ENCODE results near the gene PLAC9. TPM values are rescaled to one million over a fixed set of nuclear protein-coding genes. Genes with fewer than 3 reads are reported as not detected.

PLAC9 gene
- total RNA-seq, 3 donors from 2014 or later (not counting 1 experiment from before 2014, with no cell fraction given) = not detected

DNA sequence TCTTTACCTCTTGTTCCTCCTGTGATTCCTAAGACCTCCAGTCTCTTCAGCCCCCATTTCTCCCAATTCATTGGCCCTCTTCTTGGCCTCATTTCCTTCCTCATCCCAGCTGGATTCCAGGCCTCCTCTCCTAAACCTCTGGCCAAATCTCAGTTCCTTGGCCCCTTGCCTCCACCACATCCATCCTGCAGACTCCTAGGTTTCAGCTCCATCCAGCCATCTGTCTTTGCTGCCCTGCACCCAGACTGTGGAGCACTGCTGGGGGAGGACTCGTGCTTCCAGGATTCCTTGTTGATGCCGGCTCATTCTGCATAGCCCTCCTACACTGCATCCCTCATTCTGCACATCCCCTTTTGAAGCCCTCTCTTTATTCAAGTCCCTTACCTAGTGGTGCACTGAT lies 6.7 kb downstream of the PLAC9 start:
- no peaks in the 10 kb centered on the region for H3K36me3 ChIP-seq (ENCODE audit: control insufficient read depth, insufficient read depth, low read length)
- peaks cover 20 to 25% of the 10 kb centered on the region in 2 donors for H3K27me3 Mint-ChIP-seq (ENCODE audit: low read depth in 2 of 2)
- DNase-seq = no peak
- intact Hi-C loops (cut with micrococcal nuclease) = no loop called here
- H3K4me1 ChIP-seq (ENCODE audit: control insufficient read depth, insufficient read depth, low read length) = peaks cover 9% of the 10 kb centered on the region
- no peaks in the 10 kb centered on the region for H3K9me3 Mint-ChIP-seq
- 88% methylated on average over 2 of the region's 2 CpGs for WGBS (ENCODE audit: insufficient coverage)
- H3K4me3 Mint-ChIP-seq = no peak overlapping the region
- no peaks in the 10 kb centered on the region for H3K9me3 ChIP-seq (ENCODE audit: control insufficient read depth, insufficient read depth, low read length)
- TF ChIP-seq, protein P1, sequence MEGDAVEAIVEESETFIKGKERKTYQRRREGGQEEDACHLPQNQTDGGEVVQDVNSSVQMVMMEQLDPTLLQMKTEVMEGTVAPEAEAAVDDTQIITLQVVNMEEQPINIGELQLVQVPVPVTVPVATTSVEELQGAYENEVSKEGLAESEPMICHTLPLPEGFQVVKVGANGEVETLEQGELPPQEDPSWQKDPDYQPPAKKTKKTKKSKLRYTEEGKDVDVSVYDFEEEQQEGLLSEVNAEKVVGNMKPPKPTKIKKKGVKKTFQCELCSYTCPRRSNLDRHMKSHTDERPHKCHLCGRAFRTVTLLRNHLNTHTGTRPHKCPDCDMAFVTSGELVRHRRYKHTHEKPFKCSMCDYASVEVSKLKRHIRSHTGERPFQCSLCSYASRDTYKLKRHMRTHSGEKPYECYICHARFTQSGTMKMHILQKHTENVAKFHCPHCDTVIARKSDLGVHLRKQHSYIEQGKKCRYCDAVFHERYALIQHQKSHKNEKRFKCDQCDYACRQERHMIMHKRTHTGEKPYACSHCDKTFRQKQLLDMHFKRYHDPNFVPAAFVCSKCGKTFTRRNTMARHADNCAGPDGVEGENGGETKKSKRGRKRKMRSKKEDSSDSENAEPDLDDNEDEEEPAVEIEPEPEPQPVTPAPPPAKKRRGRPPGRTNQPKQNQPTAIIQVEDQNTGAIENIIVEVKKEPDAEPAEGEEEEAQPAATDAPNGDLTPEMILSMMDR (IDR thresholded peaks at IDR 0.05) = no peak
- H3K27ac ChIP-seq (ENCODE audit: low read length) = no peak overlapping the region
- H3K27ac Mint-ChIP-seq = no peak overlapping the region
- peaks cover 5 to 8% of the 10 kb centered on the region in 2 donors for H3K4me1 Mint-ChIP-seq
- no peak for ATAC-seq
- no peaks in the 10 kb centered on the region for H3K36me3 Mint-ChIP-seq
- no peaks in the 10 kb centered on the region for H3K27me3 ChIP-seq (ENCODE audit: control insufficient read depth, insufficient read depth, low read length)
- H3K4me3 ChIP-seq (ENCODE audit: low read length) = no peak overlapping the region

DNA sequence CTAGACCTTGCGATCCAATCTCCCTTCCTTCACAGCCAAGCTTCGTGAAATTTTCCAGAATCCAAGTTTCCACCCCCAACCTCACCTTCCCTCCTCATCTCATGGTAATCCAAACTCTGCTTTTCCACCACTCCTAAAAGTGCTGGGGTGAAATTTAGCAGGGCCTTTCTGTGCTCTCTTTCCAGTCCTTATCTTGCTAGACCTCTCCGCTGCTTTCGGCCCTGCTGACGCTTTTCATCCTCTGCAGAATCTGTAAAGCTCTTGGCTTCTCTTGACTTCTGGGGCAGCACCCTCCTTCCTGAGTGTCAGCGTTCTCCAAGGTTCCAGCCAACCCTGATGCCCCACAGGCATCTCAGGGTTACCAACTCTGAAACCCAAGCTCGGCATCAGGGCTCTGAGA lies 7.7 kb downstream of the PLAC9 start:
- intact Hi-C loops (cut with micrococcal nuclease) = no loop called here
- WGBS (ENCODE audit: insufficient coverage) = 87% methylated on average over 7 of the region's 7 CpGs
- peak overlapping the region in 1 of 2 donors; percentile 40 for H3K27ac Mint-ChIP-seq
- Histone ChIP-seq H3K27me3 (ENCODE audit: control insufficient read depth, insufficient read depth, low read length) (no peaks in the 10 kb centered on the region), H3K36me3 (ENCODE audit: control insufficient read depth, insufficient read depth, low read length) (no peaks in the 10 kb centered on the region), H3K4me1 (ENCODE audit: control insufficient read depth, insufficient read depth, low read length) (peaks cover 17% of the 10 kb centered on the region), H3K27ac (ENCODE audit: low read length) (no peak overlapping the region), H3K9me3 (ENCODE audit: control insufficient read depth, insufficient read depth, low read length) (no peaks in the 10 kb centered on the region), H3K4me3 (ENCODE audit: low read length) (no peak overlapping the region)
- TF ChIP-seq, protein P1 (IDR thresholded peaks at IDR 0.05) = no peak
- DNase-seq (no peak), ATAC-seq (no peak)
- H3K27me3 Mint-ChIP-seq (ENCODE audit: low read depth in 2 of 2) = peaks cover 17 to 18% of the 10 kb centered on the region in 2 donors
- no peak overlapping the region for H3K4me3 Mint-ChIP-seq
- no peaks in the 10 kb centered on the region for H3K36me3 Mint-ChIP-seq
- no peaks in the 10 kb centered on the region for H3K9me3 Mint-ChIP-seq
- peaks cover 13 to 17% of the 10 kb centered on the region in 2 donors for H3K4me1 Mint-ChIP-seq

DNA sequence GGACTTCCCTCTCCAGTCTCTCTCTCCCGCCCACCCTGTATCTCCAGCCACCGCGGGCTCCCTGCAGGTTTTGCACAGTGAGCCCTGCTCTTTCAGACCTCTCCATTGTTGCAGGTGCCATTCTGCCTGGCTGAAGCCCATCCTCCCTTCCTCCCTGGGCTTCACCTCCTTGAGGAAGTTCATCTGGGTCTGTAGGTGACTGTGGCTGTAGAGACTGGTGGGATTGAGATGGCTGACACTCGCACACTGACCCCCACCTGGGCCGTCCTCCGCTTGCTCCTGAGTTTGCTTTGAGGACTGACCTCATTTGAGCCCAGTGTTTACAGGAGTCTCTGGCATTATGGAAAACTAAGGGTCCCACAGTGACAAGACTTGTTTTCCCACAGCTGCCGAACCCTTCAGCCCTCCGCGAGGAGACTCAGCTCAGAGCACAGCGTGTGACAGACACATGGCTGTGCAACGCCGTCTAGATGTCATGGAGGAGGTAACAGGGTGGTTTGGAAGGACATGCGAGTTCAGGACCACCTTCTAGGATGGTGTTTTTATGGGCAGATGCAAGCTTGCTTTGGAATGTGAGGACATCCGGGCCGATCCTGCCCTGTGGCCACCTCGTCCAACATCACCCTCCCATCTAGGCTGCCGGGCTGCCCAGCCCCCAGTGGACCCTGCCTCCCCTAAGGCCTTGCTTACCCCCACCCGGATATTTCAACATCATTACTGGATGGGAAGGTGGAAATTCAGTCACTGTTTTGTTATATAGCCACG lies 9.3 kb downstream of the PLAC9 start:
- Histone ChIP-seq H3K36me3 (ENCODE audit: control insufficient read depth, insufficient read depth, low read length) (no peaks in the 10 kb centered on the region), H3K4me1 (ENCODE audit: control insufficient read depth, insufficient read depth, low read length) (peaks cover 17% of the 10 kb centered on the region), H3K4me3 (ENCODE audit: low read length) (no peak overlapping the region), H3K9me3 (ENCODE audit: control insufficient read depth, insufficient read depth, low read length) (no peaks in the 10 kb centered on the region), H3K27ac (ENCODE audit: low read length) (no peak overlapping the region), H3K27me3 (ENCODE audit: control insufficient read depth, insufficient read depth, low read length) (no peaks in the 10 kb centered on the region)
- peaks cover 18 to 23% of the 10 kb centered on the region in 2 donors for H3K4me1 Mint-ChIP-seq
- TF ChIP-seq, protein P1 (IDR thresholded peaks at IDR 0.05) = no peak
- no peak overlapping the region for H3K4me3 Mint-ChIP-seq
- H3K36me3 Mint-ChIP-seq = no peaks in the 10 kb centered on the region
- no peak overlapping the region for H3K27ac Mint-ChIP-seq
- 72% methylated on average over 17 of the region's 19 CpGs for WGBS (ENCODE audit: insufficient coverage)
- no peak for DNase-seq
- ATAC-seq = no peak
- H3K9me3 Mint-ChIP-seq = no peaks in the 10 kb centered on the region
- peaks cover 17 to 18% of the 10 kb centered on the region in 2 donors for H3K27me3 Mint-ChIP-seq (ENCODE audit: low read depth in 2 of 2)
- intact Hi-C loops (cut with micrococcal nuclease) = no loop called here
